H1 (cell line): Measurements from ENCODE around the gene LIAS. TPM values are rescaled to one million over a fixed set of nuclear protein-coding genes. Genes with fewer than 3 reads are reported as not detected.

ENCODE experiments used
- CEBPB ChIP-seq: IDR thresholded peaks from 2 replicates; pipeline ENCODE4 v1.6.1; 2012; ENCODE audit warnings: low read depth, low read length
- GTF2F1 ChIP-seq: IDR thresholded peaks from 2 replicates; pipeline ENCODE4 v1.6.1; 2012; ENCODE audit warnings: low read depth, low read length, improper control_type of control experiment, borderline replicate concordance
- JUN ChIP-seq: IDR thresholded peaks from 2 replicates; pipeline ENCODE4 v1.6.1; 2011; ENCODE audit warnings: low read depth, mild to moderate bottlenecking, improper control_type of control experiment, low read length
- SIN3A ChIP-seq, 2 experiments: IDR thresholded peaks in 1 of 2; conservative IDR thresholded peaks in 1 of 2; 2 replicates each; pipeline ENCODE4 v1.6.1; 2011 to 2012; ENCODE audit warnings: low read length in 2 of 2, improper control_type of control experiment in 1 of 2, low read depth in 1 of 2, mild to moderate bottlenecking in 1 of 2
- polyA plus RNA-seq, 7 experiments: library from polyadenylated mRNA; depleted of rRNA in 3 of 7; stranded (reverse) in 5 of 7; unstranded in 2 of 7; fragments of >200 nt in 5 of 7; fragments of 200-250 nt in 2 of 7; gene quantifications; 1 replicate in 5 of 7; 2 replicates in 1 of 7; 4 replicates in 1 of 7; pipeline versions ENCODE4 v1.2.1 to v1.2.3, GENCODE V29; 2011 to 2013; ENCODE audit warnings: missing spikeins in 2 of 7, mixed read lengths in 2 of 7
- total RNA-seq: library from RNA; stranded (reverse); fragmentation: NEBNext Ultra II Directional; extraction: Animal tissue kit (Norgen Biotek cat#: 25700); gene quantifications from 2 replicates; pipeline ENCODE4 v1.2.1, GENCODE V29; 2021

Gene LIAS
- total and polyA plus RNA-seq, 2 of the 8 experiments (the other 6 are each of a cell fraction or from before 2014, with no cell fraction given) = 10.5 to 24.9 TPM

DNA sequence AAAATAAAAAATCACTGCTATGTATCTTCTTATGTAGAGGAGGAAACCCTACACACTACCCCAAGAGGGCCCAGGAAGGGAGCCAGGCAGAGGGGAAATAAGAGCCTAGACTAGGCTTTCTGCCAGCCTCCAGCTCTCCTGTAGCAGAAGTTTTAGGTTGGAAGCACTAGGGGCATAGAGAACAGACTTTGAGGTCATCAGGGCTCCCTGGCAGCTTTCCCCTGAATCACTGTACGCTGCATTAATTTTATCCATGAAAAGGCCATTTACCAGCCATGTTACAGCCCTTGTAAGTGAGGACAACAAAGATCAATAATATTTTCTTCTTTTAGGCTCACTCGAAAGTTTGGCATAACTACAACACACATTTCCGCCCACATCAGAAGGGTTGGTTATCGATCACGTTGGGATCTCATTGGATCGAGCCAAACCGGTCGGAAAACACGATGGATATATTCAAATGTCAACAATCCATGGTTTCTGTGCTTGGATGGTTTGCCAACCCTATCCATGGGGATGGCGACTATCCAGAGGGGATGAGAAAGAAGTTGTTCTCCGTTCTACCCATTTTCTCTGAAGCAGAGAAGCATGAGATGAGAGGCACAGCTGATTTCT, 24.9 kb upstream of the LIAS start (continued):
- no peak for TF ChIP-seq JUN
- no peak for TF ChIP-seq GTF2F1
- no peak for TF ChIP-seq SIN3A (conservative IDR thresholded peaks at IDR 0.05 in 1 of 2, IDR thresholded peaks at IDR 0.05 in 1 of 2; ENCODE audit: low read depth in 1 of 2, low read length in 2 of 2)
- TF ChIP-seq CEBPB = no peak
